Eye (tissue), 1 donor: ENCODE data around the gene ANKRD33B.
"Not testable (repeated sequence)": the region's sequence is repeated elsewhere in the genome, so short reads cannot be mapped to it uniquely, and the experiment has no call there.

Experiments
- DNase-seq: peaks from one replicate; pipeline ENCODE4 v3.0.0-alpha.2; 2015

Gene ANKRD33B

DNA sequence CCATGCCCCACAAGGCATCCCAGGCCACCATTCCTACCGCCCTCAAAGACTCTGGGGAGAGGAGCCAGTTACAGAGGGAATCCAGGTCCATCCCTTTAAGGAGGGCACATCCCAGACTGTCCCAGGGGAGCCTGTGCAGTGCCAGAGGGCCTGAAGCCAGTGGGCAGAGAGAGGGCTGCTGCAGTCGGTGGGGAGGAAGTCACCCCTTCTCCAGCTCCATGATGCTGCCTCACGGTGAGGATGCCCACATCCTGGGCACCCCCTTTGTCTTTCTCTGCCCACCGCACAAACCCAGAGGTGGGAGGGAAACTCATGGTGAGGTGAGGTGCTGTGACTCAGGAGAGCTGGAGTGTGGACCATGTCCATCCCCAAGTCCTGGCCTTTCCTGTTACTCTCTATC lies 26.2 kb upstream of the ANKRD33B start:
- no peak for DNase-seq

DNA sequence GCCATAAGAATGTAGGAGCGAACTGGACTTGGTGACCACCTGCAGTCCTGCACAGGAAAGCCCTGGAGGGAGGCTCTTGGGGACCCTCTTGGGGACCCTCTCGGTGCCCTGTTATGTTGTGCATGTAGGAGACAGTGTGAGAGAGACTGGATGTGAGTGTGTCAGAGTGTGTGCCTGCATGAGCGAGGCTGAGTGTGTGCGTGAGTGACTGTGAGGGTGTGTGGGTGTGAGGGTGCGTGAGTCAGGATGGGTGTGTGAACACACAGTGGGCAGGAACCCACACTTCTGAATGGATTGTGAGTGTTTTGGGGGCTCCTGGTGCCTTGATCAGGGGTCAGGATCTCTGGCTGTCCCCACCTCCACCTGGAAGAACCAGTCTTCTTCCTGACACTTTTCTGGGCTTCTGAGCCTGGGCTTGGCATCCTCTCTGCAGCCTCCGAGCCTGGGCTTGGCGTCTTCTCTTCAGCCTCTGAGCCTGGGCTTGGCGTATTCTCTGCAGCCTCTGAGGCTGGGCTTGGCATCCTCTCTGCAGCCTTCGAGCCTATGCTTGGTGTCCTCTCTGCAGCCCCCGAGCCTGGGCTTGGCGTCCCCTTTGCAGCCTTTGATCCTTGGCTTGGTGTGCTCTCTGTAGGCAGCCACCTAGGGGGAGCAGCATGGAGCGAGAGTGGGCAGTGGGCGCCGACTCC lies 25.6 kb upstream of the ANKRD33B start:
- DNase-seq = no peak

DNA sequence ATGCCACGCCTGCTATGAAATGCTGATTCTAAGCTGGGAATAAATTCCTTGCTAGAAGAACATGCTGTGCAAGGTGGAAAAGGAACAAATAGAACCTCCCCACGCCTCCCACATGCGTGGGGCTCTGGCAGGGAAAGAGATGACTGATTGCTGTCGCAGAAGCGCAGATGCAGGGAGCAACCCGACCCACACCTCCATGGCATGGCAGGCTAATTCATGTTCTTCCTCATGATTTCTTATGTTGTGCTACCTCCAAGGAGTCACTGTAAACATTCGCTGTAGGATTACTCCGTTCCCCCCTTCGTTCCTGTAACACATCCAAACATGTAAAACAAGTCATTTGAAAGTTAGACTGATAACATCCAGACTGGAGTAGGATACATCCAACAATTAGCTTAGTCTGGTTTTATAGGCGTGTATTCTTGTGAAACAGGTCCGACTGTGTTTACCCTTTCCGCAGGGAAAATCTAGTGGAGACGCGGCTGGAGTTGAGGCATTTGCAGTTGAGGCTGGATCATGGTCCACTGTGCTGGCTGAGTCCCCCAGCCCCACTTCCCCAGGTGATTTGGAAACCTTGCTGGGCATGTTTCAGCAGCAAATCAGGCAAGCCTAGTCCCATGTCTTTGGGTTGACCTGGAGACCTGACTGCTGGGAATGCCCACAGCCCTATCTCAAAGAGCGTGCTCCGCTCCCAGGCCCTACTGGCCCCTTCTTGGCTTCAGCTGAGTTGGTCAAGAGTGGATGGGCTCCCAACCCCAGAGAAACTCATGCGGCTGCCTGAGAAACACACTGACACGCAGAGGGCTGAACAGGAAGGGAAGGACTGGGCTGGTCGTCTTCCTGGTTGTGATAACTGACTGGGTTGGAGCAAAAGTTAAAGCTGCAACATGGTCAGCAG lies 24.8 kb upstream of the ANKRD33B start:
- no peak for DNase-seq

DNA sequence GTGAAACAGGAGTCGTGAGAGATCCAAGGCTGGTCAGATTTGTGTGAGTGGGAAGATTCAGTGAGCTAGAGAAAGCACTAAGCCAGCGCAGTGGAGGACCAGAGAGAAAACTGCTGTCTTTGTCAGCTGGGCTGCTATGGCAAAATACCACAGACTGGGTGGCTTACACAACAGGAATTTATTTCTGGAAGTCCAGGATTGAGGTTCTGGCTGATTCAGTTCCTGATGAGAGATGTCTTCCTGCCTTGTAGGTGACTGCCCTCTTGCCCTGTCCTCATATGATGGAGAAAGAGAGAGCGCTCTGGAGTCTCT lies 24.2 kb upstream of the ANKRD33B start:
- no peak for DNase-seq

DNA sequence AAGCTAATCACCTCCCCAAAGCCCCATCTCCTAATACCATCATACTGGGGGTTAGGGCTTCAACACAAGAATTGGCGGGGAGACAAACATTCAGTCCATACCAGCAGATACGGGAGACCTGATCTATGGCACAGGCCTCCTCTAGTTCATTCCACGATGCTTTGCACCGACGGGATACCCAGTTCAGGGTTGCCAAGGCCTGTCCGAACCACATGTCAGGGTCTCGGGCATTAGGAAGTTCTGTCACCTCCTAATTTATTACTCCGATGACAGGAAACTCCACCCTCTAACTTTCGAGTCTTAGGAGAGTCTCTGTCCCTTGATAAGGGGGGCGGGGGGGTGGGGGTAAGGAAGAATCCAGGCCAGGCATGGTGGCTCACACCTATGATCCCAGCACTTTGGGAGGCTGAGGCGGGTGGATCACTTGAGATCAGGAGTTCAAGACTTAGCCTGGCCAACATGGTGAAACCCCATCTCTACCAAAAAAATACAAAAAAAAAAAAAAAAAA lies 23.8 kb upstream of the ANKRD33B start:
- DNase-seq = no peak

DNA sequence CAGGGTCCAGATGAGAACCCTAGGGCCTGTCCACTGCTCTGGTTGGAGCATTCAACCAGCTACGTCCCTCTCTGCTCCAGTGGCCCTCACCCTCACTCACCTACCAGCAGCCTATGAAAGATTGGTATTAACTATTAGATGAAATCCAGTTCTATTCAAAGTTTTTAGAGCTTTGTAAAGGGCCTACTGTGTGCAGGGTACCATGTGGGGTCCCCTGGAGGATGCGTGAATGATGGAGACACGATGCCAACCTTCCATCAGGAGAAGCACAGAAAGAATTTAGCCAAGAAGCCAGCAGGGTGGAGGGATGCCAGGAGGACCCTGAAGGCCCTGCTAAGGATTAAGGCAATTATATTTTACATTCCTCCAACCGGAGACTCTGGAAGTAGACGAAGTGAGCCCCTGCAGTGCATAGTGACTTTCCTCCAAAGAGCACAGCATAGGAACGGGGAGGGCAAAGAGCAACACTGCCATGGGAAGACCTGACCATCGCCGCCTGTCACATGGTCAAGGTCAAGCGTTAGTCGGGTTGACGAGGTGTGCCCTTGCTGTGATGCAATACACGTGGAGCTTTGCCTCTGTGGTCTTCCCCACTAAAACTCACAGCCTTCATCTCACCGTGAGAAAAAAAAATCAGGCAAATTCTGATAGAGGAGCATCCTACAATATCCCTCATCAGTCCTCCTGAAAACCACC lies 22.8 kb upstream of the ANKRD33B start:
- no peak for DNase-seq

DNA sequence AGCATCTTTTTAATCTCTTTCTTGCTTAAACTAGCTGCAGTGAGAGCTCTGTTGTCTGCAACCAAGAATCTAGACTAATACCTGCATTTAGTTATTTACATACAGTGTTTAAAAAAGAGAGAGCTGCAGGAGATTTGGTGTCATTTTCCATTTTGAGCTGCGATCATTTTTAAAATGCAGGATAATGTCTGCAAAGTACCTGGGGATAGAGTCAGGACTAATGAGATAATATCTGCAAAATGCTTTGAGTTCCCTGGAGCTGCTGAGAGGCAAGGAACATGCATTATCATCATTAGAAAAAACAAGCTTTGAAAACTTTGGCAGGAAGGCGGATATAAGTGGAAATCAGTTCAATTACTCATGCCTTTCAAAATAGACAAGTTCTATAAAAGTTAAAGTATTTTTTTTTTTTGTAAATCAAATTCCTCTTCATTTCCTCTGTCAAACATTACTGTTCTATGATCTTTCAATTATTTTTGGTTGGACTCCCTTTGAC lies 21.8 kb upstream of the ANKRD33B start:
- no peak for DNase-seq

DNA sequence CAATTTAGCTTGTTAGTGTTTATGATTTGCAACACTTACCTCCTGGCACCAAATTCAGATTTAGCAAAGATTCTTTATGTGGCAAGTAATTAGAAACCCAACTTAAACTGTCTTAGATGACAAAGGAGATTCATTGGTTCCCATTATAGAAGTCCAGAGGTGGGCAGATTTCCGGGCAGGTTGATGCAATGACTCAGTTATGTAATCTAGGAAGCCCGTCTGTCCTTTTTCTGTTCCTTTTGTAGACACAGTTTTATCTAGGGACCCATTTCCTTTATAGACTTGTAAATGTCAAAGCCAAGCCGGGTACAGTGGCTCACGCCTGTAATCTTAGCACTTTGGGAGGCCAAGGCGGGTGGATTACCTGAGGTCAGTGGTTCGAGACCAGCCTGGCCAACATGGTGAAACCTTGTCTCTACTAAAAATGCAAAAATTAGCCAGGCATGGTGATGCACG lies 20.3 kb upstream of the ANKRD33B start:
- DNase-seq = no peak

DNA sequence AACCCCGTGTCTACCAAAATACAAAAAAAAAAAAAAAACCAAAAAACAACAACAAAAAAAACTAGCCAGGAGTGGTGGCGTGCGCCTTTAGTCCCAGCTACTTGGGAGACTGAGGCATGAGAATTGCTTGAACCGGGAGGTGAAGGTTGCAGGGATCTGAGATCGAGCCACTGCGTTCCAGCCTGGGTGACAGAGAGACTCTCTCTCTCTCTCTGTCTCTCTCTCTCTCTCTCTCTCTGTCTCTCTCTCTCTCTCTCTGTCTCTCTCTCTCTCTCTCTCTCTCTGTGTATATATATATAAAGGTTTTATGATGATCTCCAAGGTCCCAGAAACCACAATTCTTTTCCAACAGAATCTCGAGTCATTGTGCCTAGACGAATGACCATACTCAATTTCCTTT lies 18.8 kb upstream of the ANKRD33B start:
- DNase-seq = no peak

DNA sequence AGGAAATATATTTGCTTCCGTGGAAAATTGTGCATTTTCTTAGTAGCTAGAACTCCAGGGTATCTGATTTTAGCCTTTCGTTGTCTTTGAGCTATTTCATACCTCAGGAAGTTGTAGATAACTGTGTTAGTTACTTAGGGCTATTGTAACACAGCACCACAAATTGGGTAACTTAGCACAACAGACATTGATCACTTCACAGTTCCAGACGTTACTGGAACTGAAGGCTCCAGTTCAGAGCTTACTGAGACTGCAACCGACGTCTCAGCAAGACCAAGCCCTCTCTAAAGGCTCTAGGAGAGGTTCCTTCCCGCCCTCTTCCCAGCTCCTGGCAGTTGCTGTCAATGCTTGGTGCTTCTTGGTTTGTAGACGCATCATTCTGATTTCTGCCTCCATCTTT lies 17.7 kb upstream of the ANKRD33B start:
- no peak for DNase-seq

DNA sequence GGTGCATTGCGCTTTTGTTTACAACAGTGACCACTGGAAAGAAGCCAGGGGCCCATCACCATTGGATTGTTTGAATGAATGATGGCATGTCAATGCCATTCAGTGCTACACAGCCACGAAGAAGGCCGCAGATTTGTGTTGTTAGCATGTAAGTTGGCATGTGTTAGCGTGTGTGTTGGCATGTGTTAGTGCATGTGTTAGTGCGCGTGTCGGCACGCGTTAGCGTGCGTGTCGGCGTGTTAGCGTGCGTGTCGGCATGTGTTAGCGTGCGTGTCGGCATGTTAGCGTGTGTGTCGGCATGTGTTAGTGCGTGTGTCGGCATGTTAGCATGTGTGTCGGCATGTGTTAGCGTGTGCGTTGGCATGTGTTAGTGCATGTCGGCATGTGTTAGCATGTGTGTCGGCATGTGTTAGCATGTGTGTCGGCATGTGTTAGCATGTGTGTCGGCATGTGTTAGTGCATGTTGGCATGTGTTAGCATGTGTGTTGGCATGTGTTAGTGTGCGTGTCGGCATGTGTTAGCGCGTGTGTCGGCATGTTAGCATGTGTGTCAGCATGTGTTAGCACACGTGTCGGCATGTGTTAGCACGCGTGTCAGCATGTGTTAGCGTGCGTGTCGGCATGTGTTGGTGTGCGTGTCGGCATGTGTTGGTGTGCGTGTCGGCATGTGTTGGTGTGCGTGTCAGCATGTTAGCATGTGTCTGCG lies 15.3 kb upstream of the ANKRD33B start:
- no peak for DNase-seq

DNA sequence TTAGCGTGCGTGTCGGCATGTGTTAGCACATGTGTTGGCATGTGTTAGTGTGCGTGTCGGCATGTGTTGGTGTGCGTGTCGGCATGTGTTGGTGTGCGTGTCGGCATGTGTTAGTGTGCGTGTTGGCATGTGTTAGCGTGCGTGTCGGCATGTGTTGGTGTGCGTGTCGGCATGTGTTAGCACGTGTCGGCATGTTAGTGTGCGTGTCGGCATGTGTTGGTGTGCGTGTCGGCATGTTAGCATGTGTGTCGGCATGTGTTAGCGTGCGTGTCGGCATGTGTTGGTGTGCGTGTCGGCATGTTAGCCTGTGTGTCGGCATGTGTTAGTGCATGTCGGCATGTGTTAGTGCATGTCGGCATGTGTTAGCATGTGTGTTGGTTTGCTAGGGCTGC lies 14.8 kb upstream of the ANKRD33B start:
- DNase-seq = not testable (repeated sequence)

DNA sequence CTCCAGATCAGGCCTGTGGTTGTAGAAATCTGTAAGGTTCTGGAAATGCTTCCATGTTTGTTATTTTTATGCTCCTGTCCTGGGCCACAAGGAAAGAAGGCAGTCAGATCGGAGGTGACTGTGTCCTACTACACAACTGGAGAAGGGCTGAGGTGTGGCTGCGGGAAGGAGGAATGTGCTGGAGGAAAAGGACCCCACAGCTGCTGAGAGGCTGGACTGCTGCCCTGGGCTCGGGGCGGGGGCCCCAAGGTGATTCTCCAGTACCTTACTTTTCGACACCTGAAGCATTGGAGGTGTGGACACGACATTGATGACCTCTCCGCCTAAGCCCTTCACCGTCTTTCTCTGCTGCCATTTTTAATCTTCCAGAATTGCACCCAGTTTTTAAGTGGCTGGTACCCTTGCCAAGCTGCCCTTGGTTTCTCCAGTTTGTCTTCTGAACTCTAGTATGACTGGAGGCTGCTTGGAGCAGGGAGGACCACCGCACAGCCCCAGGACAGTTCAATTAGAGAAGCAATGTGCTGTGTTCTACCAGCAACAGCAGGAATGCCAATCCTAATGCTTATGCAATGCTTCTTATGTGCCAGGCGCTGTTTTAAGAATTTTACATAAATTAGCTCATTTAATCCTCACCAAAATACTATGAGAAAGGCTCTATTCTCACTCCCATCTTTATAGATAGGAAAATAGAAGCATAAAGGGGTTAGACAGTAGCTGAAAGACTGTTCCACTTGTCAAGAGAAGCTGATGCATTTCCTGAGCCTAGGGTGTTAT lies 13.5 kb upstream of the ANKRD33B start:
- DNase-seq = no peak

DNA sequence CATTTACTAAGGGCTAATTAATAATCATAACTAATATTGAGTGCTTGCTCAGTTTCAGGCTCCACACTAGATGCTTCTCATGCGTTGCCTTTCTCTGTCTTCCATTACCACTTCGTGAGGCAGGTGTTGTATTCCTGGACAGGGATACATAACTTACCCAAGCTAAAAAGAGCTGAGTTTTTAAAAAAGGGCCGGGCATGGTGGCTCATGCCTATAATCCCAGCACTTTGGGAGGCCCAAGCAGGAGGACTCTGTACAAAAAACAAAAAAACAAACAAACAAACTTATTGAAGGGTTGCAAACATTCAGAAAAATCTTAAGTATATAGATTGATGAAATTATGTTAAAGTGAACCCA lies 12.1 kb upstream of the ANKRD33B start:
- no peak for DNase-seq

DNA sequence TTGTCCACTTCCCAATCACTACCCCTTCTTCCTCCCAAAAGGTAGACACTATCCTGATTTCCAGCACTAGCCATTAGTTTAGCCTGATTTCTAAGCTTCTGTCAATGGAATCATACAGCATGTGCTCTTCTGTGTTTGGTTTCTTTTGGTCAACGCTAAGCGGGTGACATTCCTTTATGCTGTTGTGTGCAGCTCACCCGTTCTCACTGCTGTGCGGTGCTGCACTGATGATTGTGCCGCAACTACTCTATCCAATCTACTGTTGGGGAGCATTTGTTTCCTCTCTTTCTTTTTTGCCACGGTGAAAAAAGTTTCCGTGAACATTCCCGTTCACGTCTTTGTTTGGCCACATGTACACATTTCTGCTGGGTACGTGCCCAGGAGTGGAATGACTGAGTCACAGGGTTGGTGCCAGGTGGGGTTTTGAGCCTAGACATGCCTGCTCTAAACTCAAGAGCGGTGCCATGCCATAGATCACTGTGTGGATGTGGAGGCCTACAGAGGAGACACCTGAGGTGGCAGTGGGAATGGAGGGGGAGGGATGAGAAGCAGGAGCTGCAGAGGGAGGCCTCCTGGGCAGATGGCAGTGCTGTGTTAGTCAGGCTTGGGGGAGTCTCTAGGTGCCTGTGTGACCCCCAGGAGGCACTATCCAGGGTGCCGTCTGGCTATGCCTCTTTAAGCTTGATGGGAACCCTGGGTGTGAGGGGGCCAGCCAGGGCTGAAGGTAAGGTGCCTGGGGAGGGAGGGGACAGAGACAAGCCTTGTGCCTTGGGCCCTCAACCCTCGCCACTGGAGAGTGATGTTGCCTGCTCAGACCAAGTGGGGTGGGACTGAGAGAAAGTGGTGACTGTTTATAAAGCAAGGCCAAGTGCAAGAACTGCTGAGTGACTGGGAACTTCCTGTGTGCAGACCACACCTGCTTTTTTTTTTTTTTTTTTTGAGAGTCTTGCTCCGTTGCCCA lies 11.4 kb upstream of the ANKRD33B start:
- no peak for DNase-seq

DNA sequence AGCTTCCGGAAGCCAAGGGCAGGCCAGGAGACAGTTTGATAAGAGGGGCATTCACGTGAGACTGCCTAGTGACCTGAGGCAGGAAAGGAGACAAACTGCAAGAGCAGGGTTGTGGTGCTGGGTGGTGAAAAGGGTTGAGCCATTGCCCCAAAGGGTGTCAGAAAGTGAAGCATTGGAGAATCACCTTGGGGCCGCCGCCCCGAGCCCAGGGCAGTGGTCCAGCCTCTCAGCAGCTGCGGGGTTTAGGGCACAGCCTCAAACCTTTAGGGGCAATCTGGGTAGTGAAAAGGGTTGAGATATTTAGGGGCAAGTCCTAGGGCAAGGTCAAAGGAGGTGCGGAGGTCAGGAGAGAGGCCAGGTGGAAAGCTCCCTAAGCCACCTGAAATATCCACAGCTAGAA lies 10.4 kb upstream of the ANKRD33B start:
- DNase-seq = no peak

DNA sequence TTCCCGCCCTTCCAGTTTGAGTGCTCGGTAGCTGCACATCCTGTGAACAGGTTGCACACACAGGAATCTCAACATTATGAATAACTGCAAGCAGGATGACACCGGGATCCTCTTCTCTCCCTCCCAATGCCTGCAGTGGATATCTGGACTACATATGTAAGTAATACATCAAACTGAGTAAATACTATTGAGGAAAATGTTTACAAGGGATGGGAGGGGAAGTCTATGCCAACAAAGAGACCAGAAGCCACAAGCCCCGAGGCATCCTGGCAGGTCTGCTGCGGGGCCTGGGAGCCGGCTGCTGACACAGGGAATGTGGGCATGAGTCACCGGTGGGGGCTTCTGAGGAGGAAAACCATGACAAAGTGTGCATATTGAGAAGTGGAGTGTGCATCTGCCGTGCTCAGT lies 8.6 kb upstream of the ANKRD33B start:
- no peak for DNase-seq

DNA sequence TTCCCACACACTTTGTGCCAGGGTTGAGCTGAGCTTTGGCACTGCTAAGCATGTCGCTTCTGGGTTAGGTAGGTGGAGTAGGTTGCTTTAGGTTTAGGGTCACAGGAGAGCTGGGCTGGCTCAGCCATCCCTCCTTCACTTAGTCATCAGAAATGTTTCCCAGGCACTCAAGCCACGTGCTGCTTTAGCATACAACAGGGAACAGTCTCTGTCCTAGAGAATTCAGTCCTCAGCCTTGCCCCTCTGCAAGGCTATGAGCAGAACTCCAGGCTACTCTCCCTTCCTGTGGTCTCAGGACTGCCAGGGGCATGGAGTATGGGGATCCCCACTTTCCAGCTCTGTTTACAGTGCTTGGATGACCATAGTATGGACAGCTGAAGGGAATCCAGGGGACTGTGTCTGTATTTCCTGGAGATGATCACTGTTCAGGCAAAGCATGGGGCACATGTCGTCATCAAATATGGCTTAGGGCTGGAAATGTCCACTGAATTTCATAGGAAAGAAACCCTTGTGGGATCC lies 7.5 kb upstream of the ANKRD33B start:
- no peak for DNase-seq

DNA sequence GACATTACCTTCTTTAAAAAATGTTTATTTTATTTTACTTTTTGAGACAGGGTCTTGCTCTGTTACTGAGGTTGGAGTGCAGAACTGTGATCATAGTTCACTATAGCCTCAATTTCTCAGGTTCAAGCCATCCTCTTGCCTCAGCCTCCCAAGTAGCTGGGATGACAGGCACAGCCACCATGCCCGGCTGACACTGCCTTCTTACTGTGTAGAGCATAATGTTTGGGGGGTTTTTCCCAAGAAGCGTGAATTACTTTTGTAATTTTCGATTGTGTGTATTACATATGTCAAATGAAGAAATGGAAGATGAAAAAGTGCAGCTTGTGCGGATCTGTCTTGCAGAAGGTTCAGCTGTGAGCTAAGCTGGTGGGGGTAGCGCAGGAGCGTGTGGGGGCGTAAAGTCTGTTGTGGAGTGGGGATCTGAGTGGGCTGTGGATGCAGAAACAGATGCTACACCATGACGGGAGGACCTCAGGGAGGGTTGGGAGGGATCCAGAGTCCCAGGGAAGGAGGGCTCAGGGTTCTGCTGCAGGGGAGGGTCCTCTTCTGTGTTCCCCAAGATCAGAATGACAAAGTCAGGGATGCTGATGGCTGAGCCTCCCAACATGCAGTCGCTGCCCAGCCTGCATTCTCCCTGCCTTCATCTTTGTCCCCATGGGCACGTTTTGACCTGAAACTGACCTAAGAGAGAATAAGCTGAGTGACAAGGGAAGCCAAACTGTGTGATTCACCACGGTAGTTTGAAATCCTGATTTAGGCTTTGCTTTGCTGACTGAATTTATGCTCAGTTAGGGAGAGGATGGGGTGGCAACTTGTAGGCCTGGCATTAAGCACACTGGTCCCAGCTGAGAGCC lies 6.8 kb upstream of the ANKRD33B start:
- no peak for DNase-seq

DNA sequence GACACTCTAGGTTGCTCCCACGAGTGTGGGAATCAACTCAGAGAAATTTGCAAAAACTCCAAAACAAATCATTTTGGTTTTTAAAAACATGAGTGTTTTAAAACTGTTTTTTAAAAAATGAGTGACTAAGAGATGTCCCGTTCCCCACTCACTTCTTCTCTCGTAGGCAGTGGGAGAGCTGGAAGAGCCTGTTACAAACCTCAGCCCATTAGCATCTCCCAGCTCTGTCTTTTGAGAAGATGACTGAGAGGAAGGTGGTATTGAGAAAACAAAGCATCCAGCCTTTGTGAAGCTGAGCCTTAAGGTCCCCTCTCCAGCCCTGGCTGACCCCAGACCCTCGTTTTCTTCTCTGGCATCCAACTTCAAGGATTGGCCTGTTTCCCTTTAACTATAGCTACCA lies 4.7 kb upstream of the ANKRD33B start:
- no peak for DNase-seq
